Spleen (tissue), 11 donors: ENCODE results near the gene TEX261. TPM values are rescaled to one million over a fixed set of nuclear protein-coding genes. Genes with fewer than 3 reads are reported as not detected.

Source experiments
- DNase-seq: peaks from one replicate; pipeline ENCODE4 v3.0.0-alpha.2; 2020
- H3K27ac ChIP-seq, 8 donors: fragments of 200-600 bp; sonication (generic) in 7 of 8; 1 replicate in 4 of 8; 2 replicates in 4 of 8; pipeline versions ENCODE4 v1.5.0 to v1.8.0; 2016 to 2021; ENCODE audit warnings: inconsistent platforms in 4 of 8, mild to moderate bottlenecking in 4 of 8, moderate library complexity in 1 of 8
- H3K27me3 ChIP-seq, 7 donors: fragments of 200-600 bp; sonication (generic) in 6 of 7; replicated peaks in 1 of 7; 1 replicate in 4 of 7; 2 replicates in 3 of 7; pipeline versions ENCODE4 v1.5.0 to v1.8.0; 2016 to 2021; ENCODE audit warnings: inconsistent platforms in 3 of 7, mild to moderate bottlenecking in 1 of 7
- H3K36me3 ChIP-seq, 6 donors: fragments of 200-600 bp; sonication (generic) in 5 of 6; 1 replicate in 4 of 6; 2 replicates in 2 of 6; pipeline versions ENCODE4 v1.5.0 to v1.8.0; 2016 to 2021; ENCODE audit warnings: inconsistent platforms in 2 of 6
- H3K4me1 ChIP-seq, 6 donors: fragments of 200-600 bp; sonication (generic) in 5 of 6; 1 replicate in 3 of 6; 2 replicates in 3 of 6; pipeline versions ENCODE4 v1.5.0 to v1.8.0; 2016 to 2021; ENCODE audit warnings: inconsistent platforms in 3 of 6
- H3K4me3 ChIP-seq, 8 donors: fragments of 200-600 bp; sonication (generic) in 7 of 8; 1 replicate in 4 of 8; 2 replicates in 4 of 8; pipeline versions ENCODE4 v1.5.0 to v1.8.0; 2016 to 2021; ENCODE audit warnings: inconsistent platforms in 4 of 8, mild to moderate bottlenecking in 4 of 8, moderate library complexity in 2 of 8
- H3K9me3 ChIP-seq, 8 donors: fragments of 200-600 bp; sonication (generic) in 7 of 8; 1 replicate in 4 of 8; 2 replicates in 4 of 8; pipeline versions ENCODE4 v1.5.0 to v1.8.0; 2016 to 2021; ENCODE audit warnings: inconsistent platforms in 4 of 8
- CTCF ChIP-seq, 11 experiments: fragments of 200-600 bp in 7 of 11; fragments of 450-650 bp in 4 of 11; sonication (generic) in 4 of 11; IDR thresholded peaks in 8 of 11; conservative IDR thresholded peaks in 3 of 11; 1 replicate in 7 of 11; 2 replicates in 4 of 11; pipeline versions ENCODE4 v1.4.0 to v1.8.0; 2016 to 2021; ENCODE audit warnings: antibody characterized with exemption in 11 of 11, inconsistent platforms in 4 of 11, mild to moderate bottlenecking in 1 of 11
- POLR2A ChIP-seq, 3 donors: fragments of 450-650 bp; IDR thresholded peaks; one replicate each; pipeline ENCODE4 v1.5.1; 2017; ENCODE audit warnings: antibody characterized with exemption in 3 of 3, mild to moderate bottlenecking in 1 of 3
- POLR2AphosphoS5 ChIP-seq, 3 donors: sonication (generic); formaldehyde crosslinking; IDR thresholded peaks; one replicate each; pipeline ENCODE4 v1.5.1; 2017; ENCODE audit warnings: antibody characterized with exemption in 3 of 3
- WGBS, 5 donors: extraction: QIAGEN DNeasy Blood & Tissue Kit in 3 of 5; methylation state at CpG; one replicate each; pipeline versions ENCODE4 v1.1.5 to v1.1.7; 2013 to 2018; 5-methylcytosine and 5-hydroxymethylcytosine counted together
- intact Hi-C: fragments of 100-400 bp; cut with DNase I; formaldehyde crosslinking; loops from one replicate; pipeline ENCODE4 v1.15.0; 2023; ENCODE audit warnings: low total_unique reads
- polyA plus RNA-seq, 3 donors: library from polyadenylated mRNA; stranded (reverse); fragments of 200-250 nt; gene quantifications; one replicate each; pipeline ENCODE4 v1.2.1, GENCODE V29; 2013
- total RNA-seq, 7 donors: library from RNA; depleted of rRNA in 3 of 7; stranded (reverse); fragments of >200 nt in 3 of 7; fragmentation: NEBNext Ultra II Directional in 4 of 7; extraction: Animal tissue kit (Norgen Biotek cat#: 25700) in 4 of 7; gene quantifications; one replicate each; pipeline versions ENCODE4 v1.1.0 to v1.2.1, GENCODE V29; 2016 to 2021
- donor health status: healthy with polysubstance abuse.
- donor health status: DM: no; HTN: no; CAD: no; lungs with moderate emphysema.
- donor health status: DM: no; HTN: no; CAD: no.
- donor health status: Bipolar disorder and iron deficiency.
- donor health status: healthy.
- donor health status: DM: no; HTN: no; CAD: no.
- donor health status: DM: yes; HTN: yes; CAD: no.

TEX261 gene
- total and polyA plus RNA-seq, 10 donors = 8.7 to 55.7 (median 32.8) TPM

GRCh38 chr2:70978341-70979179 is 16.1 kb downstream of the TEX261 start, which contains the start of gene ANKRD53:
ANKRD53 (plus strand) TSS chr2:70978630; CDS start chr2:70978646, 16 bp downstream.
- Histone ChIP-seq H3K27ac (peak within 1 kb of the TSS; percentile 38 to 95 (median 88)), H3K27me3 (peaks cover 0 to 9% (median 0%) of the 10 kb centered on the region in 7 donors), H3K4me1 (peaks cover 7 to 28% (median 20%) of the 10 kb centered on the region in 6 donors), H3K9me3 (no peaks in the 10 kb centered on the region), H3K36me3 (peaks cover 0 to 8% (median 0%) of the 10 kb centered on the region in 6 donors), H3K4me3 (peak within 1 kb of the TSS; percentile 48 to 77 (median 55))
- peak; percentile 20 to 65 (median 54) for TF ChIP-seq POLR2AphosphoS5 (IDR thresholded peaks at IDR 0.05)
- no peak for TF ChIP-seq CTCF (IDR thresholded peaks at IDR 0.05 in 8 of 11, conservative IDR thresholded peaks at IDR 0.05 in 3 of 11)
- intact Hi-C loops = no loop called here
- peak; percentile 86 for DNase-seq
- WGBS, 5 donors = 1 to 9% (median 4%) methylated on average over 29 to 67 of the region's 67 CpGs

- intact Hi-C loops = no loop called here
- Histone ChIP-seq H3K4me1 (peaks cover 7 to 28% (median 20%) of the 10 kb centered on the region in 6 donors), H3K36me3 (peaks cover 0 to 8% (median 0%) of the 10 kb centered on the region in 6 donors), H3K9me3 (no peaks in the 10 kb centered on the region), H3K27ac (peak overlapping the region in 7 of 8 donors; percentile 85 to 95 (median 88)), H3K4me3 (peak overlapping the region; percentile 48 to 77 (median 55)), H3K27me3 (peaks cover 0 to 9% (median 0%) of the 10 kb centered on the region in 7 donors)
- peak in 1 of 3 donors; percentile 34 for TF ChIP-seq POLR2AphosphoS5 (IDR thresholded peaks at IDR 0.05)
- peak in 4 of 11 experiments; percentile 6 to 46 (median 20) for TF ChIP-seq CTCF (IDR thresholded peaks at IDR 0.05 in 8 of 11, conservative IDR thresholded peaks at IDR 0.05 in 3 of 11)
- TF ChIP-seq POLR2A (IDR thresholded peaks at IDR 0.05) = no peak
- peak; percentile 79 for DNase-seq
- 22 to 31% (median 26%) methylated on average over 14 of the region's 14 CpGs for WGBS, 5 donors
Observed at GRCh38 chr2:70977605-70978205, 17.0 kb downstream of the TEX261 start.

GRCh38 chr2:70975237-70975636 is 19.4 kb downstream of the TEX261 start:
- Histone ChIP-seq H3K4me3 (no peak overlapping the region), H3K36me3 (no peaks in the 10 kb centered on the region), H3K9me3 (no peaks in the 10 kb centered on the region), H3K4me1 (peaks cover 7 to 28% (median 20%) of the 10 kb centered on the region in 6 donors), H3K27me3 (peaks cover 0 to 9% (median 0%) of the 10 kb centered on the region in 7 donors), H3K27ac (no peak overlapping the region)
- intact Hi-C loops = no loop called here
- 85 to 92% (median 89%) methylated on average over 2 of the region's 2 CpGs for WGBS, 5 donors
- TF ChIP-seq POLR2A (IDR thresholded peaks at IDR 0.05) (no peak), CTCF (IDR thresholded peaks at IDR 0.05 in 8 of 11, conservative IDR thresholded peaks at IDR 0.05 in 3 of 11) (no peak), POLR2AphosphoS5 (IDR thresholded peaks at IDR 0.05) (no peak)
- DNase-seq = peak; percentile 25

GRCh38 chr2:70974592-70974991 is 20.1 kb downstream of the TEX261 start:
- no peaks in the 10 kb centered on the region for H3K9me3 ChIP-seq
- intact Hi-C loops = no loop called here
- no peak overlapping the region for H3K4me3 ChIP-seq
- peak; percentile 40 for DNase-seq
- no peaks in the 10 kb centered on the region for H3K36me3 ChIP-seq
- no peak overlapping the region for H3K27ac ChIP-seq
- TF ChIP-seq POLR2A (IDR thresholded peaks at IDR 0.05) (no peak), CTCF (IDR thresholded peaks at IDR 0.05 in 8 of 11, conservative IDR thresholded peaks at IDR 0.05 in 3 of 11) (no peak), POLR2AphosphoS5 (IDR thresholded peaks at IDR 0.05) (no peak)
- WGBS, 5 donors = 92 to 98% (median 96%) methylated on average over 3 of the region's 3 CpGs
- H3K4me1 ChIP-seq = peaks cover 7 to 28% (median 20%) of the 10 kb centered on the region in 6 donors
- H3K27me3 ChIP-seq = peaks cover 0 to 9% (median 0%) of the 10 kb centered on the region in 7 donors
